Measurements from ENCODE around the gene LOXHD1.
A peak's percentile ranks its signal among the peaks of the same experiment; 100 is the strongest.

LOXHD1 gene, protein sequence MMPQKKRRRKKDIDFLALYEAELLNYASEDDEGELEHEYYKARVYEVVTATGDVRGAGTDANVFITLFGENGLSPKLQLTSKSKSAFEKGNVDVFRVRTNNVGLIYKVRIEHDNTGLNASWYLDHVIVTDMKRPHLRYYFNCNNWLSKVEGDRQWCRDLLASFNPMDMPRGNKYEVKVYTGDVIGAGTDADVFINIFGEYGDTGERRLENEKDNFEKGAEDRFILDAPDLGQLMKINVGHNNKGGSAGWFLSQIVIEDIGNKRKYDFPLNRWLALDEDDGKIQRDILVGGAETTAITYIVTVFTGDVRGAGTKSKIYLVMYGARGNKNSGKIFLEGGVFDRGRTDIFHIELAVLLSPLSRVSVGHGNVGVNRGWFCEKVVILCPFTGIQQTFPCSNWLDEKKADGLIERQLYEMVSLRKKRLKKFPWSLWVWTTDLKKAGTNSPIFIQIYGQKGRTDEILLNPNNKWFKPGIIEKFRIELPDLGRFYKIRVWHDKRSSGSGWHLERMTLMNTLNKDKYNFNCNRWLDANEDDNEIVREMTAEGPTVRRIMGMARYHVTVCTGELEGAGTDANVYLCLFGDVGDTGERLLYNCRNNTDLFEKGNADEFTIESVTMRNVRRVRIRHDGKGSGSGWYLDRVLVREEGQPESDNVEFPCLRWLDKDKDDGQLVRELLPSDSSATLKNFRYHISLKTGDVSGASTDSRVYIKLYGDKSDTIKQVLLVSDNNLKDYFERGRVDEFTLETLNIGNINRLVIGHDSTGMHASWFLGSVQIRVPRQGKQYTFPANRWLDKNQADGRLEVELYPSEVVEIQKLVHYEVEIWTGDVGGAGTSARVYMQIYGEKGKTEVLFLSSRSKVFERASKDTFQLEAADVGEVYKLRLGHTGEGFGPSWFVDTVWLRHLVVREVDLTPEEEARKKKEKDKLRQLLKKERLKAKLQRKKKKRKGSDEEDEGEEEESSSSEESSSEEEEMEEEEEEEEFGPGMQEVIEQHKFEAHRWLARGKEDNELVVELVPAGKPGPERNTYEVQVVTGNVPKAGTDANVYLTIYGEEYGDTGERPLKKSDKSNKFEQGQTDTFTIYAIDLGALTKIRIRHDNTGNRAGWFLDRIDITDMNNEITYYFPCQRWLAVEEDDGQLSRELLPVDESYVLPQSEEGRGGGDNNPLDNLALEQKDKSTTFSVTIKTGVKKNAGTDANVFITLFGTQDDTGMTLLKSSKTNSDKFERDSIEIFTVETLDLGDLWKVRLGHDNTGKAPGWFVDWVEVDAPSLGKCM (N-terminal part only)

DNA sequence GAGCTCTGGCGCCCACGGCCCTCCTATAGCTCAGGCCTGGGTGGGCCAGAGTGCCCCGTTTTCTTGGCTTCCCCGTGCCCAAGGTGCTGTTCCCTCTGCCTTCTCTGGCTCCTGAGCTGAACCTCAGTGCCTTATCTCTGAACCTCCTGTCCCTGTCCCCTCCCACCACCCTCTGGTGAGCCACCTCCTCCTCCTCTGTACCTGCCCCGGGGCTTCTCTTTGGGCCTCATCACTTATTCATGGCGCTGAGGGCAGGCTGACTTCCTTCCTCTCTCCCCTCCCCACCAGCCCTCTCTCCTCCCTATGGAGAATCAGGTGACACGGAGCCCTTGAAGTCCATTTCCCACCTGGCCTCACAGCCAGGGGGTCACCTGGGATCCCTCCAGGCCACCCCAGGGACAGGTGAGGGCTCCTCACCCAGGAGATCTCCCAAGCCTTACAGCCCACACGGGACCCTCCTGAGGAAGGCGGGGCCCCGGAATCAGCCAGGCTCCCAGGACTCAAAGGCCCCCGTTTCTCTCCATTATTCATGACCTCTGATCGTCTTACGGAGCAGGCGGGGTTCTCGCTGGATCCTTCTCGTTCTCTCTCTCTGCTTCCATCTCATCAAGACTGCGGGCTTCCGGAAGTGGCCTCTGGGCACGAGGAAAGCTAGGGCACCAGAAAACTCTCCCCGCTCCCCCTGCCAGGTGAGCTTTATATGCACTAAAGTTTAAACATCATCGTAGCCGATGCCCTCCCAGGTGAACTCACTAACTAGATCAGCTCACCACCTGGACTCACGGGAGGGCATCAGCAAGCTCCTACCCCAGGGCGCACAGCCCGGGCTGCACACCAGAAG lies at the start of gene LOXHD1:
Gene LOXHD1, minus strand, starts transcription at position 106 of the 841 bp plus-strand sequence. CDS start 187 bp downstream, outside the sequence.
- ChIA-PET POLR2A (interaction anchor here (0.7 to 1.5 kb wide), 4 partner anchors 260 to 505 kb away, joined by 3 to 11 read pairs (median 4); partner anchors contain the start of genes KATNAL2 and PIAS2), CTCF (interaction anchor here (0.6 to 7.9 kb wide), 79 partner anchors 9 to 992 kb away, joined by 3 to 179 read pairs (median 5); partner anchors contain the start of genes KATNAL2 and PIAS2)
- H3K9me3 ChIP-seq (ENCODE audit: control insufficient read depth, insufficient read depth, low read depth, low read length): no peaks in the 10 kb centered on the region
- no peak within 1 kb of the TSS for H3K4me3 ChIP-seq (ENCODE audit: low read depth, low read length)
- H3K36me3 ChIP-seq (ENCODE audit: control insufficient read depth in 2 of 2, insufficient read depth in 1 of 2, low read length in 2 of 2): no peaks in the 10 kb centered on the region
- TF ChIP-seq ZNF211 (tag by site-specific recombination; IDR thresholded peaks at IDR 0.05; ENCODE audit: low read depth): no peak
- TF ChIP-seq ZNF514 (tag by site-specific recombination; IDR thresholded peaks at IDR 0.05): no peak
- no peak for TF ChIP-seq ZNF350 (tag by site-specific recombination; IDR thresholded peaks at IDR 0.05)
- peak; percentile 21 for TF ChIP-seq ZFHX2 (tag by site-specific recombination; conservative IDR thresholded peaks at IDR 0.05)
- TF ChIP-seq EGR2 (tag by site-specific recombination; IDR thresholded peaks at IDR 0.05; ENCODE audit: low read depth): peak; percentile 55; the same call in 1 of the 2 replicates
- TF ChIP-seq, protein P1, sequence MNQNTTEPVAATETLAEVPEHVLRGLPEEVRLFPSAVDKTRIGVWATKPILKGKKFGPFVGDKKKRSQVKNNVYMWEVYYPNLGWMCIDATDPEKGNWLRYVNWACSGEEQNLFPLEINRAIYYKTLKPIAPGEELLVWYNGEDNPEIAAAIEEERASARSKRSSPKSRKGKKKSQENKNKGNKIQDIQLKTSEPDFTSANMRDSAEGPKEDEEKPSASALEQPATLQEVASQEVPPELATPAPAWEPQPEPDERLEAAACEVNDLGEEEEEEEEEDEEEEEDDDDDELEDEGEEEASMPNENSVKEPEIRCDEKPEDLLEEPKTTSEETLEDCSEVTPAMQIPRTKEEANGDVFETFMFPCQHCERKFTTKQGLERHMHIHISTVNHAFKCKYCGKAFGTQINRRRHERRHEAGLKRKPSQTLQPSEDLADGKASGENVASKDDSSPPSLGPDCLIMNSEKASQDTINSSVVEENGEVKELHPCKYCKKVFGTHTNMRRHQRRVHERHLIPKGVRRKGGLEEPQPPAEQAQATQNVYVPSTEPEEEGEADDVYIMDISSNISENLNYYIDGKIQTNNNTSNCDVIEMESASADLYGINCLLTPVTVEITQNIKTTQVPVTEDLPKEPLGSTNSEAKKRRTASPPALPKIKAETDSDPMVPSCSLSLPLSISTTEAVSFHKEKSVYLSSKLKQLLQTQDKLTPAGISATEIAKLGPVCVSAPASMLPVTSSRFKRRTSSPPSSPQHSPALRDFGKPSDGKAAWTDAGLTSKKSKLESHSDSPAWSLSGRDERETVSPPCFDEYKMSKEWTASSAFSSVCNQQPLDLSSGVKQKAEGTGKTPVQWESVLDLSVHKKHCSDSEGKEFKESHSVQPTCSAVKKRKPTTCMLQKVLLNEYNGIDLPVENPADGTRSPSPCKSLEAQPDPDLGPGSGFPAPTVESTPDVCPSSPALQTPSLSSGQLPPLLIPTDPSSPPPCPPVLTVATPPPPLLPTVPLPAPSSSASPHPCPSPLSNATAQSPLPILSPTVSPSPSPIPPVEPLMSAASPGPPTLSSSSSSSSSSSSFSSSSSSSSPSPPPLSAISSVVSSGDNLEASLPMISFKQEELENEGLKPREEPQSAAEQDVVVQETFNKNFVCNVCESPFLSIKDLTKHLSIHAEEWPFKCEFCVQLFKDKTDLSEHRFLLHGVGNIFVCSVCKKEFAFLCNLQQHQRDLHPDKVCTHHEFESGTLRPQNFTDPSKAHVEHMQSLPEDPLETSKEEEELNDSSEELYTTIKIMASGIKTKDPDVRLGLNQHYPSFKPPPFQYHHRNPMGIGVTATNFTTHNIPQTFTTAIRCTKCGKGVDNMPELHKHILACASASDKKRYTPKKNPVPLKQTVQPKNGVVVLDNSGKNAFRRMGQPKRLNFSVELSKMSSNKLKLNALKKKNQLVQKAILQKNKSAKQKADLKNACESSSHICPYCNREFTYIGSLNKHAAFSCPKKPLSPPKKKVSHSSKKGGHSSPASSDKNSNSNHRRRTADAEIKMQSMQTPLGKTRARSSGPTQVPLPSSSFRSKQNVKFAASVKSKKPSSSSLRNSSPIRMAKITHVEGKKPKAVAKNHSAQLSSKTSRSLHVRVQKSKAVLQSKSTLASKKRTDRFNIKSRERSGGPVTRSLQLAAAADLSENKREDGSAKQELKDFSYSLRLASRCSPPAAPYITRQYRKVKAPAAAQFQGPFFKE (tag by site-specific recombination; IDR thresholded peaks at IDR 0.05; ENCODE audit: borderline replicate concordance): no peak
- no peak within 1 kb of the TSS for H3K27ac ChIP-seq (ENCODE audit: extremely low read depth, low read depth, low read length)
- no peaks in the 10 kb centered on the region for H3K4me1 ChIP-seq (ENCODE audit: control insufficient read depth, insufficient read depth, low read length)

DNA sequence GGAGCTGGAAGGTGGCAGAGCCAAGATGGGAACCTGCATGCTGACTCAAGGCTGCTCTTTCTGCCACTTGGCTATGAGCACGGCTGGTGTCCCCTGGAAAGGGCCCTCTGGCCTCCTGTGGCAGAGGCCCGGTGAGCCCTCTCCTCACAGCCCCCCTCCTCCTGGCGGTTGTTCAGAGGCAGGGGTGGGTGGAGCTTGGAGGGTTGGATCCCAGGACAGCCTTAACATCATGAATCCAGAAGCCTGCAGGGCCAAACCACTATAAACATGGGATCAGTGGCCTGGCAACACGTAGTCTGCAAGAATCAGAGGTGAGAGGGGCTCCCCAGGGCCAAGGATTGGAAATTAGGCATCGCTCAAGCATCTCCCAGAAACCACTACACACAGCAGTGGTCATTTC lies 48.5 kb upstream of the LOXHD1 start:
- CTCF ChIA-PET: no interaction called here
- H3K4me1 ChIP-seq (ENCODE audit: control insufficient read depth, insufficient read depth, low read length): no peaks in the 10 kb centered on the region
- H3K4me3 ChIP-seq (ENCODE audit: low read depth, low read length): no peak overlapping the region
- H3K9me3 ChIP-seq (ENCODE audit: control insufficient read depth, insufficient read depth, low read depth, low read length): no peaks in the 10 kb centered on the region
- H3K36me3 ChIP-seq (ENCODE audit: control insufficient read depth in 2 of 2, insufficient read depth in 1 of 2, low read length in 2 of 2): no peaks in the 10 kb centered on the region
- no peak overlapping the region for H3K27ac ChIP-seq (ENCODE audit: extremely low read depth, low read depth, low read length)
- POLR2A ChIA-PET: no interaction called here
- TF ChIP-seq FEZF1 (tag by site-specific recombination; IDR thresholded peaks at IDR 0.05) (no peak), ZNF629 (tag by site-specific recombination; IDR thresholded peaks at IDR 0.05) (no peak), ZNF654 (tag by site-specific recombination; IDR thresholded peaks at IDR 0.05; ENCODE audit: low read depth) (no peak), ZNF624 (tag by site-specific recombination; IDR thresholded peaks at IDR 0.05) (no peak), ZSCAN16 (tag by site-specific recombination; IDR thresholded peaks at IDR 0.05) (no peak), ZNF677 (tag by site-specific recombination; IDR thresholded peaks at IDR 0.05) (no peak), ZNF16 (tag by site-specific recombination; IDR thresholded peaks at IDR 0.05; ENCODE audit: low read depth) (no peak)
- TF ChIP-seq, protein P2, sequence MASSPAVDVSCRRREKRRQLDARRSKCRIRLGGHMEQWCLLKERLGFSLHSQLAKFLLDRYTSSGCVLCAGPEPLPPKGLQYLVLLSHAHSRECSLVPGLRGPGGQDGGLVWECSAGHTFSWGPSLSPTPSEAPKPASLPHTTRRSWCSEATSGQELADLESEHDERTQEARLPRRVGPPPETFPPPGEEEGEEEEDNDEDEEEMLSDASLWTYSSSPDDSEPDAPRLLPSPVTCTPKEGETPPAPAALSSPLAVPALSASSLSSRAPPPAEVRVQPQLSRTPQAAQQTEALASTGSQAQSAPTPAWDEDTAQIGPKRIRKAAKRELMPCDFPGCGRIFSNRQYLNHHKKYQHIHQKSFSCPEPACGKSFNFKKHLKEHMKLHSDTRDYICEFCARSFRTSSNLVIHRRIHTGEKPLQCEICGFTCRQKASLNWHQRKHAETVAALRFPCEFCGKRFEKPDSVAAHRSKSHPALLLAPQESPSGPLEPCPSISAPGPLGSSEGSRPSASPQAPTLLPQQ (tag by site-specific recombination; IDR thresholded peaks at IDR 0.05): no peak
- TF ChIP-seq, protein P3, sequence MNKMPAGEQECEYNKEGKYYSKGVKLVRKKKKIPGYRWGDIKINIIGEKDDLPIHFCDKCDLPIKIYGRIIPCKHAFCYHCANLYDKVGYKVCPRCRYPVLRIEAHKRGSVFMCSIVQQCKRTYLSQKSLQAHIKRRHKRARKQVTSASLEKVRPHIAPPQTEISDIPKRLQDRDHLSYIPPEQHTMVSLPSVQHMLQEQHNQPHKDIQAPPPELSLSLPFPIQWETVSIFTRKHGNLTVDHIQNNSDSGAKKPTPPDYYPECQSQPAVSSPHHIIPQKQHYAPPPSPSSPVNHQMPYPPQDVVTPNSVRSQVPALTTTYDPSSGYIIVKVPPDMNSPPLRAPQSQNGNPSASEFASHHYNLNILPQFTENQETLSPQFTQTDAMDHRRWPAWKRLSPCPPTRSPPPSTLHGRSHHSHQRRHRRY (tag by site-specific recombination; IDR thresholded peaks at IDR 0.05): no peak

Measured in HEK293 (cell line).